Ishikawa (cell line): ENCODE data around the gene GALNT10.

Source experiments
- CEBPB ChIP-seq: IDR thresholded peaks from 2 replicates; pipeline ENCODE4 v1.6.1; 2012
- CREB1 ChIP-seq: IDR thresholded peaks from 2 replicates; pipeline ENCODE4 v1.6.1; 2012; ENCODE audit warnings: low read depth
- EP300 ChIP-seq: IDR thresholded peaks from 2 replicates; pipeline ENCODE4 v1.6.1; 2012; ENCODE audit warnings: borderline replicate concordance
- FOXM1 ChIP-seq: IDR thresholded peaks from 2 replicates; pipeline ENCODE4 v1.6.1; 2012; ENCODE audit warnings: low read depth, borderline replicate concordance
- RAD21 ChIP-seq: IDR thresholded peaks from 2 replicates; pipeline ENCODE4 v1.6.1; 2012; ENCODE audit warnings: low read depth
- REST ChIP-seq: IDR thresholded peaks from 2 replicates; pipeline ENCODE4 v1.6.1; 2012; ENCODE audit warnings: low read depth, mild to moderate bottlenecking
- TEAD4 ChIP-seq: IDR thresholded peaks from 2 replicates; pipeline ENCODE4 v1.6.1; 2012
- USF1 ChIP-seq: IDR thresholded peaks from 2 replicates; pipeline ENCODE4 v1.6.1; 2012
- ZBTB7A ChIP-seq: IDR thresholded peaks from 2 replicates; pipeline ENCODE4 v1.6.1; 2012; ENCODE audit warnings: low read depth
- TF ChIP-seq, protein P1 (sequence below): IDR thresholded peaks from 2 replicates; pipeline ENCODE4 v1.6.1; 2012

DNA sequence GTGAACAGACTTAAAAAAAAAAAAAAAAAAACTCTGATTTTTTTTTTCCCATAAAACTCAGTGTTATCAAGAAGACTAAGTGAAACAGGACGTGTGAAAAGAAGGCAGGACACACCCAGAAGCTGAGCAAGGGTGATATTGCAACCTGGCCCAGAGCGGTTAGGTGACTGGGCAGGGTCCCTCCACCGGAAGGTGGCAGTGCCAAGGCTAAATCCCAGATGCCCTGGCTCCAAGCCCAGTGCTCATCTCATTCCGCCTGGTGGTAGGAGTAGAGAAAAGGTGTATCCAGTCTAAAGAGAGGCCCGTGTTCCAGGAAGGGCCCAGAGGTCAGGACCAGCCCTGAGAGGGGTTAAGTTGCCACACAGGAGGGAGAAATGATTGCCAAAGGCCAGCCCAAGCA, 203.8 kb downstream of the GALNT10 start:
- TF ChIP-seq, protein P1, sequence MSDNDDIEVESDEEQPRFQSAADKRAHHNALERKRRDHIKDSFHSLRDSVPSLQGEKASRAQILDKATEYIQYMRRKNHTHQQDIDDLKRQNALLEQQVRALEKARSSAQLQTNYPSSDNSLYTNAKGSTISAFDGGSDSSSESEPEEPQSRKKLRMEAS, result no peak
- TF ChIP-seq RAD21 (no peak), ZBTB7A (no peak), EP300 (no peak), TEAD4 (no peak), REST (no peak), CEBPB (no peak), FOXM1 (no peak), USF1 (no peak), CREB1 (no peak)
